ENCODE results near the gene PRPSAP2. TPM values are rescaled to one million over a fixed set of nuclear protein-coding genes. Genes with fewer than 3 reads are reported as not detected.
A peak's percentile ranks its signal among the peaks of the same experiment; 100 is the strongest.

The PRPSAP2 gene
- total RNA-seq, 1 donor from 2014 or later, result 51.4 TPM

DNA sequence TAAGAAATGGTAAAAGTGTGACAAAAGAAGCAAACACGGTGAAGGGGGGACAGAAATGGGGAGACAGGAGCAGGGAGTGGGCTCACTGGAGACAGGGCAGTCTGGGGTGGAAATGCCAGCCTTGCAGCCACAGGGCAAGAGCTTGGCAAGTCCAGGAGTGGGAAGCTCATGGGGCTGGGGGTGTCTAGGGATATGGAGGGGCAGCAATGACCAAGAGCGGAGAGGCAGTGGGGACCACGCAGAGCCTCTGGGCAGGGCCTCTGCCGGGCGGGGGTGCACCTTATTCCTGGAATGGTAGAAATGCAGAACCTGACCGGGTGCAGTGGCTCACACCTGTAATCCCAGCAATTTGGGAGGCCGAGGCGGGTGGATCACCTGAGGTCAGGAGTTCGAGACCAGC is 106.6 kb downstream of the PRPSAP2 start:
- peaks cover 45% of the 10 kb centered on the region for H3K4me1 Mint-ChIP-seq
- H3K9me3 Mint-ChIP-seq, result no peaks in the 10 kb centered on the region
- DNase-seq (ENCODE audit: low spot score in 2 of 2, unreplicated experiment in 2 of 2), result no peak
- H3K4me3 Mint-ChIP-seq, result no peak overlapping the region
- no peak overlapping the region for H3K27ac Mint-ChIP-seq
- TF ChIP-seq, protein P1, sequence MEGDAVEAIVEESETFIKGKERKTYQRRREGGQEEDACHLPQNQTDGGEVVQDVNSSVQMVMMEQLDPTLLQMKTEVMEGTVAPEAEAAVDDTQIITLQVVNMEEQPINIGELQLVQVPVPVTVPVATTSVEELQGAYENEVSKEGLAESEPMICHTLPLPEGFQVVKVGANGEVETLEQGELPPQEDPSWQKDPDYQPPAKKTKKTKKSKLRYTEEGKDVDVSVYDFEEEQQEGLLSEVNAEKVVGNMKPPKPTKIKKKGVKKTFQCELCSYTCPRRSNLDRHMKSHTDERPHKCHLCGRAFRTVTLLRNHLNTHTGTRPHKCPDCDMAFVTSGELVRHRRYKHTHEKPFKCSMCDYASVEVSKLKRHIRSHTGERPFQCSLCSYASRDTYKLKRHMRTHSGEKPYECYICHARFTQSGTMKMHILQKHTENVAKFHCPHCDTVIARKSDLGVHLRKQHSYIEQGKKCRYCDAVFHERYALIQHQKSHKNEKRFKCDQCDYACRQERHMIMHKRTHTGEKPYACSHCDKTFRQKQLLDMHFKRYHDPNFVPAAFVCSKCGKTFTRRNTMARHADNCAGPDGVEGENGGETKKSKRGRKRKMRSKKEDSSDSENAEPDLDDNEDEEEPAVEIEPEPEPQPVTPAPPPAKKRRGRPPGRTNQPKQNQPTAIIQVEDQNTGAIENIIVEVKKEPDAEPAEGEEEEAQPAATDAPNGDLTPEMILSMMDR (IDR thresholded peaks at IDR 0.05; ENCODE audit: unreplicated experiment), result no peak
- no peaks in the 10 kb centered on the region for H3K36me3 Mint-ChIP-seq
- no peaks in the 10 kb centered on the region for H3K27me3 Mint-ChIP-seq (ENCODE audit: low read depth)

DNA sequence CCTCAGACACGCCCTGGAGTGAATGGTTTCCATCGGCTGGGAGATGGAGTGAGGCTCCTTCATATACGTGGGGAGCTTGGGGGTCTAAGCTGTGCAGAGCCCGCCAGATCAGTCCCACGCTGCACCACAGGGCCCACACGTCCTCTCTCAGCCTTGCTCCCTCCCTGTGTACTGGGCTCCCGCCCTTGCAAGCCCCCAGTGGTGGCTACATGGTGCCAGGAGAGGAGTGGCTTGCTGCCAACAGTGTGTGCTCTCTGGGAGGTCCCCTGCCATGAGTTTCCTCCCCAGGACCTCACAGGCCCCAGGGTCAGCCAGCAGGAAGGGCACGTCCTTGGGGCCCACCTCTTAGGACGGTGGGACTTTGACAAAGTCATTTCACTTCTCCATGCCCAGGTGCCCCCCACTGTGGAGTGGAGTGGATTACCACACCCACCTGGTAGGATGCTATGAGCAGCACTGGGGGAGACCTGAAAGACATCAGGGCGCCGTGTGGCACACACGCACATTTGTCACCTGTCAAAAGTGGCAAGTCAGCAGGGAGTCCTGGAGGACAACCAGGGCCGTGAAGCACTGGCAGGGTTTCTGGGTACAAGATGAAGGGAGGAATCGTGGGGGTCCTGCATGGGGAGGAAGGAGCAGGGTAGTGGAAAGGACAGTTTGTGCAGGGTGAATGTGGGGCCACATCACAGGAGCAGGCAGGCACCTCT is 107.8 kb downstream of the PRPSAP2 start:
- peaks cover 5% of the 10 kb centered on the region for H3K36me3 Mint-ChIP-seq
- no peaks in the 10 kb centered on the region for H3K27me3 Mint-ChIP-seq (ENCODE audit: low read depth)
- peak overlapping the region; percentile 48 for H3K27ac Mint-ChIP-seq
- no peak for DNase-seq (ENCODE audit: low spot score in 2 of 2, unreplicated experiment in 2 of 2)
- peaks cover 44% of the 10 kb centered on the region for H3K4me1 Mint-ChIP-seq
- no peak overlapping the region for H3K4me3 Mint-ChIP-seq
- no peaks in the 10 kb centered on the region for H3K9me3 Mint-ChIP-seq
- TF ChIP-seq, protein P1 (IDR thresholded peaks at IDR 0.05; ENCODE audit: unreplicated experiment), result no peak

DNA sequence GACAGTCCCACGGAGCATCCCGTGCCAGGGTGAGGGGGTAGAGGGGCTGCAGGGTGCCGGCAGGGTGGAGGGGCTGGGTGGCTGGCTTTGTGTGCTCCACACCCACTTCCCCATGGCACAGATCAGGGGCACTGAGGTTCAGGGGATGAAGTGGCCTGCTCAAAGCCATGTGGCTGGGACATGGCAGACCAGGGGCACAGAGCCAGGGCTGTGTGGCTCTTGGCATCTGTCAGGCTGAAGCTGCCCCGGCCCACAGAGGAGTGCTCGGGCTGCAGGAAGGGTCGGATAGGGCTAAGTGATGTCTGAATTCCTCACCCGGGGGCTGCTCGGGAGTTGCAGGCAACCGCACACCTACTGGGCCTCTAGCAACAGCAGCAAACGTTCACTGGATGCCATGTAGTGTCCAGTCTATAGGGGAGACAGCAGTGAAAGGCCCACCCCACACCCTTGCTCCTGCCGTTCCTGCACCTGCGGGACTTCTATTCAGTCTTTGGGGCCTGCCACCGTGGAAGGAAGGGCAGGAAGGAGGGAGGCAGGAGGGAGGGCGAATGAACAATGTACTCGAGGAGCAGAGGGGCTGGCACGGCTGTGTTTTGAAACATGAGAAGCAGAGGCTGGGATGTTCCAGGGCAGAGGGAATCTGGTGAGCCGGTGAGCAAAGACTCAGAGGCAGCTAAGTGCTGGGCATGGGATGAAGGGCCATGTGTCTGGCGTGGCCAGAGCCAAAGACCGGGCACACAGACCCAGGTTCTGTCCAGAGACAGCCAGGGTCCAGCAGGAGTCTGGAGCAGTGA is 109.1 kb downstream of the PRPSAP2 start:
- Mint-ChIP-seq H3K27ac (peak overlapping the region; percentile 91), H3K4me3 (no peak overlapping the region), H3K36me3 (peaks cover 5% of the 10 kb centered on the region), H3K9me3 (no peaks in the 10 kb centered on the region), H3K4me1 (peaks cover 32% of the 10 kb centered on the region), H3K27me3 (ENCODE audit: low read depth) (no peaks in the 10 kb centered on the region)
- peak in 1 of 2 experiments; percentile 57 for DNase-seq (ENCODE audit: low spot score in 2 of 2, unreplicated experiment in 2 of 2)
- TF ChIP-seq, protein P1 (IDR thresholded peaks at IDR 0.05; ENCODE audit: unreplicated experiment), result no peak

DNA sequence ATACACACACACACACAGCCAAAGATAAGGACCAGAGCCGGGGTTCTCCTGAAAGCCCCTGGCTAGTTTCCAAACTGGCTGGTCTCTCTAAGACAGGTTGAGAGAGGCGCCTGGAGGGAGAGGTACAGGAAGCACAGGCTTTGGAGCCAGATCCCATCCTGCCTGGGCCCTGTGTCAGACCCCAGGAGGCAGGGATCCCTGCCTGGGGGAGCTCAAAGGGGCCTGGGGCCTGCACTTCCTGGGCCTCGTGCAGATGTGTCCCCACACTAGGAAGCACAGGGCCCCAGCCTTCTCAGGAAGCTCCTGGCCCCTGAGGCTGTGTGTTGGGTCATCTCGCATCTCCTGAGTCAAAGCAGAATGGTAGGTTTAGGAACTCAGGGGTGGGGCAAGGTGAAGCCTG is 110.0 kb downstream of the PRPSAP2 start:
- DNase-seq (ENCODE audit: low spot score in 2 of 2, unreplicated experiment in 2 of 2), result no peak
- Mint-ChIP-seq H3K27ac (peak overlapping the region; percentile 91), H3K9me3 (no peaks in the 10 kb centered on the region), H3K36me3 (peaks cover 5% of the 10 kb centered on the region), H3K27me3 (ENCODE audit: low read depth) (no peaks in the 10 kb centered on the region), H3K4me1 (peaks cover 23% of the 10 kb centered on the region), H3K4me3 (no peak overlapping the region)
- TF ChIP-seq, protein P1 (IDR thresholded peaks at IDR 0.05; ENCODE audit: unreplicated experiment), result no peak

DNA sequence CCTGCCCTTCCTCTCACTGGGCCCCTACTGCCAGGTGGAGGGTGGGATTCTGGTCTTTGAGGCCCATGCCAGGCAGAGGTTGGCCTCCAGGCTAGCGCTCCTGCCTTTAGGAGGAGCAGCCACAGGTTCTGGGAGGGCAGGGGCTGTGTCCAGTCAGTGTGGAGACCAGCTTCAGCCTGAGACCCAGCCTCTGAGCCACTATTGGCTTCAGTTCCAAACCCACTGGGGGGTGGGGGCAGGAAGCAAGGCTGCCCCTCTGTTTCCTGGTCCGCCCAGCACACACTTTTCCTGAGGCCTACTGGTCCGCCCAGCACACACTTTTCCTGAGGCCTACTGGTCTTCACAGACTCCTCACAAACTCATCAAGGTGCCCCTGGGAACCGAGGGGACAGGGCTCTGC is 110.4 kb downstream of the PRPSAP2 start:
- no peak for DNase-seq (ENCODE audit: low spot score in 2 of 2, unreplicated experiment in 2 of 2)

More for the DNA sequence above, 110.4 kb downstream of the PRPSAP2 start:
- TF ChIP-seq, protein P1 (IDR thresholded peaks at IDR 0.05; ENCODE audit: unreplicated experiment), result no peak
- H3K9me3 Mint-ChIP-seq, result no peaks in the 10 kb centered on the region
- peak overlapping the region; percentile 91 for H3K27ac Mint-ChIP-seq
- no peaks in the 10 kb centered on the region for H3K27me3 Mint-ChIP-seq (ENCODE audit: low read depth)
- peaks cover 21% of the 10 kb centered on the region for H3K4me1 Mint-ChIP-seq
- H3K4me3 Mint-ChIP-seq, result no peak overlapping the region
- peaks cover 5% of the 10 kb centered on the region for H3K36me3 Mint-ChIP-seq
